Activated T-helper 17 cell treated with anti-CD3 and anti-CD28 coated beads, Interleukin-2, amount 50 U/mL, for 72 hours (primary cell): ENCODE measurements around the gene SMIM9. TPM values are rescaled to one million over a fixed set of nuclear protein-coding genes. Genes with fewer than 3 reads are reported as not detected.
"Not testable (repeated sequence)": the region's sequence is repeated elsewhere in the genome, so short reads cannot be mapped to it uniquely, and the experiment has no call there.

Experiments
- ATAC-seq: fragments of 150-1000 bp; cut with Tn5 transposase; replicated peaks from 2 replicates; pipeline ENCODE4 v1.10.0; 2021; ENCODE audit warnings: mild to moderate bottlenecking, moderate library complexity
- H3K27ac Mint-ChIP-seq: one replicate; pipeline ENCODE4 v1.8.0; 2022; ENCODE audit warnings: mixed read lengths
- H3K27me3 Mint-ChIP-seq: one replicate; pipeline ENCODE4 v1.8.0; 2022; ENCODE audit warnings: mixed read lengths
- H3K36me3 Mint-ChIP-seq: one replicate; pipeline ENCODE4 v1.8.0; 2022; ENCODE audit warnings: low read depth, mild to moderate bottlenecking, mixed read lengths
- H3K4me1 Mint-ChIP-seq: one replicate; pipeline ENCODE4 v1.8.0; 2022; ENCODE audit warnings: mixed read lengths
- H3K4me3 Mint-ChIP-seq: one replicate; pipeline ENCODE4 v1.8.0; 2022; ENCODE audit warnings: mild to moderate bottlenecking, mixed read lengths
- H3K9me3 Mint-ChIP-seq: one replicate; pipeline ENCODE4 v1.8.0; 2022; ENCODE audit warnings: mixed read lengths
- total RNA-seq, 2 donors: library from RNA; stranded (reverse); gene quantifications; one replicate each; pipeline ENCODE4 v1.2.3, GENCODE V29; 2022

SMIM9 gene
- not detected for total RNA-seq

DNA sequence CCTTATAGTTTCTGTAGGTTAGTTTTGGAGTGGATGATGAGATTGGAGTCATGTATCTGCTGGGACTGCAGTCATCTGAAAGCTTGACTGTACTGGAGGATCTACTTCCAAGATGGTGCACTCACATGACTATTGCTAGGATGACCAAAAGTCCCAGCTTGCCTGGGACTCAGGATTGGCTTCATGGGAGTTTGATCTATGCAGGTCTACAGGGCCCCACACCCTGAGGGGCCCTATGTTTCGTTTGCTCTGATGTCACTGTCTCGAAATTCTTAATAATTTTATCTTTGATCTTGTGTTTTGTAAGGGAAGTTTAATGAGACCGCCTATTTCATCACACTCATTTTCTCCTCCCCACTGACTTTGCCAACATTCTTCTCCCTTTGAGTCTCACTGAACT is at the start of gene SMIM9:
SMIM9 (minus strand) TSS at position 101 of the 400 bp plus-strand sequence. CDS start 3,806 bp downstream, outside the sequence.
- Mint-ChIP-seq H3K36me3 (no peaks in the 10 kb centered on the region), H3K4me3 (no peak within 1 kb of the TSS), H3K27me3 (no peaks in the 10 kb centered on the region), H3K4me1 (peaks cover 4% of the 10 kb centered on the region), H3K27ac (no peak within 1 kb of the TSS), H3K9me3 (no peaks in the 10 kb centered on the region)
- no peak for ATAC-seq

DNA sequence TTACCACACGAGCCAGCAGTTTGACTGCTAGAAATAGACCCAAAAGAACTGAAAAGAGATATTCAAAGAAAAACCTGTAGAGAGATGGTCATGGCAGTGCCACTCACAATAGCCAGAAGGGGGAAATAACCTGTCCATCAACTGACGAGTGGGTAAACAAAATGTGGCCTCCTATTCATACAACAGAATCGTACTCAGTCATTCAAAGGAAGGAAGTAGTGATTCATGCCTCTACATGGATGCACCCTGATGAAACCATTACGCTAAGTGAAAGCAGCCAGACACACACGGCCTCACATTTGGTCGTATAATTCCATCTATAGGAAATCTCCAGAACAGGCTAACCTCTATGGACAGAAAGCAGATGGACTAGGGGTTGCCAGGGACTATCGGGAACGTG is 49.6 kb upstream of the SMIM9 start:
- H3K27me3 Mint-ChIP-seq, H3K4me3 Mint-ChIP-seq, H3K36me3 Mint-ChIP-seq, H3K4me1 Mint-ChIP-seq, H3K27ac Mint-ChIP-seq, H3K9me3 Mint-ChIP-seq: not testable (repeated sequence)
- ATAC-seq, result peak; percentile 77

GRCh38 chrX:154873329-154873728 is 38.9 kb upstream of the SMIM9 start:
- Mint-ChIP-seq H3K36me3 (no peaks in the 10 kb centered on the region), H3K4me3 (no peak overlapping the region), H3K4me1 (no peaks in the 10 kb centered on the region), H3K9me3 (peaks cover 3% of the 10 kb centered on the region), H3K27ac (no peak overlapping the region), H3K27me3 (no peaks in the 10 kb centered on the region)
- no peak for ATAC-seq

- H3K27ac Mint-ChIP-seq, H3K4me1 Mint-ChIP-seq, H3K9me3 Mint-ChIP-seq, H3K36me3 Mint-ChIP-seq, H3K4me3 Mint-ChIP-seq, H3K27me3 Mint-ChIP-seq, ATAC-seq: not testable (repeated sequence)
These were observed 34.1 kb upstream of the SMIM9 start for GRCh38 chrX:154868522-154868921.

GRCh38 chrX:154855256-154855655 is 20.8 kb upstream of the SMIM9 start:
- no peak for ATAC-seq
- Mint-ChIP-seq H3K4me1 (no peaks in the 10 kb centered on the region), H3K4me3 (no peak overlapping the region), H3K36me3 (peaks cover 25% of the 10 kb centered on the region), H3K9me3 (no peaks in the 10 kb centered on the region), H3K27me3 (no peaks in the 10 kb centered on the region), H3K27ac (no peak overlapping the region)

DNA sequence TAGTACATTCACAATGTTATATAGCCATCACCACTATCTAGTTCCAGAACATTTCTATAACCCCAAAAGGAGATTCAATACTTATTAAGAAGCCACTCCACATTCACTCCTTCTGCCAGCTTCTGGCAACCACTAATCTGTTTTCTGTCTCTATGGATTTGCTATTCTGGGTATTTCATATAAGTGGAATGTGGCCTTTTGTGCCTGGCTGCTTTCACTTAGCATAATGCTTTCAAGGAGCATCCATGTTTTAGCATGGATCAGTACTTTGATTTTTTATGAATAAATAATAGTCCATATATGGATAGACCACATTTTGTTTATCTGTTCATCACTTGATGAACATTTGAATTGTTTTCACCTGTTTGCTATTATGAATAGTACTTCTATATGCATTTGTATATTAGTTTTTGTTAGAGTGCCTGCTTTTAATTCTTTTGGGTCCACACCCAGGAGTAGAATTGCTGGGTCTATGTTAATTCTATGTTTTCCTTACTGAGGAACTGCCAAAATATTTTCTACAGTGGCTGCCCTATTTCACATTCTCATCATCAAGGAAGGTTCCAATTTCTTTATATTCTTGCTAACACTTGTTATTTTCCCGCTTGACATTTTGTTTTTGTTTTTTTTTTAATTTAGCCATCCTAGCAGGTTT is 16.6 kb upstream of the SMIM9 start:
- H3K9me3 Mint-ChIP-seq, result no peaks in the 10 kb centered on the region
- no peaks in the 10 kb centered on the region for H3K27me3 Mint-ChIP-seq
- no peak overlapping the region for H3K4me3 Mint-ChIP-seq
- no peak for ATAC-seq
- H3K27ac Mint-ChIP-seq, result no peak overlapping the region
- no peaks in the 10 kb centered on the region for H3K4me1 Mint-ChIP-seq
- peaks cover 8% of the 10 kb centered on the region for H3K36me3 Mint-ChIP-seq

DNA sequence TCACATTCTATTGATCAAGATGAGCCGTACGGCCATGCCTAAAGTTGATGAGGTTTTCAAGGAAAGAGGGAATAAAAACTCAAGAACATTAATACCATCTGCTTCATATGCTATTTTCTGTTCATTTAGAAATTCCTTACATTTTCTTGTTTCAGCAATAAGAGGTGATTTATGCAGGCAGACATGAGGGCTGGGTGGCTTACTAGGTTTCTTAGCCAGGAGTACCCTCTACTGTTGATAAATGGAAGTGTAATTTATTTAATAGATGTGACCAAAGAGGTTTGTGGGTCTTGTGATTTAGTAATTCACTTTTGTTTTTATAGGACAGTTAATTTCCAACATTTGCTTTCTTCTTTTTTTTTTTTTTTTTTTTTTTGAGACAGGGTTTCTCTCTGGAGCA is 6.4 kb upstream of the SMIM9 start:
- ATAC-seq, result peak; percentile 42
- Mint-ChIP-seq H3K4me3 (no peak overlapping the region), H3K27ac (no peak overlapping the region), H3K36me3 (no peaks in the 10 kb centered on the region), H3K4me1 (no peaks in the 10 kb centered on the region), H3K27me3 (no peaks in the 10 kb centered on the region), H3K9me3 (no peaks in the 10 kb centered on the region)

- Mint-ChIP-seq H3K27ac (no peak overlapping the region), H3K4me3 (no peak overlapping the region), H3K4me1 (no peaks in the 10 kb centered on the region), H3K36me3 (no peaks in the 10 kb centered on the region), H3K27me3 (no peaks in the 10 kb centered on the region), H3K9me3 (no peaks in the 10 kb centered on the region)
- no peak for ATAC-seq
These were observed 1.7 kb upstream of the SMIM9 start for GRCh38 chrX:154836163-154836562.

GRCh38 chrX:154833746-154834274 is 652 bp downstream of the SMIM9 start:
- no peaks in the 10 kb centered on the region for H3K9me3 Mint-ChIP-seq
- ATAC-seq, result no peak
- no peak overlapping the region for H3K27ac Mint-ChIP-seq
- no peak overlapping the region for H3K4me3 Mint-ChIP-seq
- peaks cover 4% of the 10 kb centered on the region for H3K4me1 Mint-ChIP-seq
- no peaks in the 10 kb centered on the region for H3K27me3 Mint-ChIP-seq
- no peaks in the 10 kb centered on the region for H3K36me3 Mint-ChIP-seq

DNA sequence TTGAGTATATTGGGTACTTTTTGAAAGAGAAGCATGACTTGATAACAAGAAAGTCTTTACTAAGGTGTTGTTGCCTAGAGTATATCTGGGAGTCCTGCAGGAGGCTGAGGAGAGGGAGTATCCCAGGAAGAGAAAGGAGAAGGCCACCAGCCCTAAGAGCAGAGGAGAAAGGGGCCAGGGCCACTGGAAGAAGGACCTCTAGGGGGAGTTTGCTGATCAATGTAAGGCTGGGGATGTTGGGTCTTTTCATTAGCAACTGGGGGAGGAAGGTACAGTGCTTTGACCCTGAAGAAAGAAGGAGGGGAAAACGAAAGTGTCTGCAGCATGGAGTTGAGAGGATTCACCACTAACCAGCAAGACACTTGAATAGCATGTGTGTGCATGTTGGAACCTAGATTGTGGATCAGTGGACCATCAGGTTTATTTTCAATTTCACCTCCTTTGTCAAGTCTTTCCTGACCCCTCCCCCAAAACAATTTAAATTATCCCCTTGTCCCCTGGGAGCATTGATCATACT is 4.5 kb downstream of the SMIM9 start:
- ATAC-seq, result no peak
- Mint-ChIP-seq H3K4me1 (peaks cover 4% of the 10 kb centered on the region), H3K27ac (peak overlapping the region; percentile 73), H3K9me3 (no peaks in the 10 kb centered on the region), H3K27me3 (no peaks in the 10 kb centered on the region), H3K4me3 (no peak overlapping the region), H3K36me3 (no peaks in the 10 kb centered on the region)

DNA sequence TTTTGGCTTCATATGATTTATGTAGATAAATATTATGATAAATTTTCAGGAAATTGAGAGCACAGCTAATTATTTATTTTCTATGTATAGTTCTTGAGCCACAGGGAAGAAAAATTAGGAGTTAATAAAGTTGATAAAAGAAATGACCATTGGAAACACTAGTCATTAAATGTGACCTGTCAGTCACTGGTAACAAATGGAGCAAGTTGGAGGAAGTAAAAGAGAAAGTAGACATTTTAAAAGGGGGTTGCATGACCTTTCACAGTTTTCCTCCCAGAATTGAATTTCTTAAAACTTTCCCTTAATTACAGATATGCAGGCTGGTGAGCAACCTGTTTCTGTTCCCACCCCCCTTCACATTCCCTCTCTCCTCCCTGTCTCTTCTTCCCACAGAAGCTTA is 5.3 kb downstream of the SMIM9 start:
- Mint-ChIP-seq H3K36me3 (no peaks in the 10 kb centered on the region), H3K4me3 (no peak overlapping the region), H3K27me3 (no peaks in the 10 kb centered on the region), H3K27ac (peak overlapping the region; percentile 73), H3K9me3 (no peaks in the 10 kb centered on the region), H3K4me1 (peaks cover 4% of the 10 kb centered on the region)
- no peak for ATAC-seq

DNA sequence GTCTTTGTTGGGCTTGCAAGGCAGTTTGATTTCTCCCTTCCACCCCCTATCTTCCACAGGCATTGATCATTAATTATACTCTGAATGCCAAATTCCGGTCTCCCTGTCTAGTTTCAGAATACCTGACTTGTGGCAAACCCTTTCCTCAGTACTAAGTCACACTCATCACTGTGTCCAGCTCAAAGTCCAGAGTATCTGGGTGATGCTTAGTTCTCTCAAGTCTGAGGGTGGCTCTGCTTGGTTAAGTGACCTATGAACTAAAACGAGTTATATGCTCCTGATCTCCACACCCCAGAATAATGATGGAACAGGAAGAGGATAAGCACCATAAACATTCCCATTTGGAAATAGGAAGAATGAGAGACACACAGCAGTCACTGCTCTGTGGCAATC is 6.5 kb downstream of the SMIM9 start:
- ATAC-seq, result no peak
- Mint-ChIP-seq H3K36me3 (no peaks in the 10 kb centered on the region), H3K27ac (peak overlapping the region; percentile 80), H3K9me3 (no peaks in the 10 kb centered on the region), H3K4me3 (peak overlapping the region; percentile 63), H3K27me3 (no peaks in the 10 kb centered on the region), H3K4me1 (peaks cover 4% of the 10 kb centered on the region)

- H3K4me3 Mint-ChIP-seq, result peak overlapping the region; percentile 63
- no peaks in the 10 kb centered on the region for H3K9me3 Mint-ChIP-seq
- H3K27me3 Mint-ChIP-seq, result no peaks in the 10 kb centered on the region
- H3K27ac Mint-ChIP-seq, result peak overlapping the region; percentile 80
- no peaks in the 10 kb centered on the region for H3K36me3 Mint-ChIP-seq
- H3K4me1 Mint-ChIP-seq, result peaks cover 4% of the 10 kb centered on the region
- peak; percentile 88 for ATAC-seq
These were observed 7.1 kb downstream of the SMIM9 start for GRCh38 chrX:154827194-154828015.

DNA sequence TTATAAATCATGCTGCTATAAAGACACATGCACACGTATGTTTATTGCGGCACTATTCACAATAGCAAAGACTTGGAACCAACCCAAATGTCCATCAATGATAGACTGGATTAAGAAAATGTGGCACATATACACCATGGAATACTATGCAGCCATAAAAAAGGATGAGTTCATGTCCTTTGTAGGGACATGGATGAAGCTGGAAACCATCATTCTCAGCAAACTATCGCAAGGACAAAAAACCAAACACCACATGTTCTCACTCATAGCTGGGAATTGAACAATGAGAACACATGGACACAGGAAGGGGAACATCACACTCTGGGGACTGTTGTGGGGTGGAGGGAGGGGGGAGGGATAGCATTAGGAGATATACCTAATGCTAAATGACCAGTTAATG is 8.9 kb downstream of the SMIM9 start:
- H3K27me3 Mint-ChIP-seq, H3K9me3 Mint-ChIP-seq, H3K36me3 Mint-ChIP-seq, H3K4me3 Mint-ChIP-seq, H3K27ac Mint-ChIP-seq, ATAC-seq, H3K4me1 Mint-ChIP-seq: not testable (repeated sequence)

GRCh38 chrX:154824638-154825037 is 9.8 kb downstream of the SMIM9 start:
- Mint-ChIP-seq H3K4me1 (peaks cover under 1% of the 10 kb centered on the region), H3K27me3 (no peaks in the 10 kb centered on the region), H3K9me3 (no peaks in the 10 kb centered on the region), H3K36me3 (no peaks in the 10 kb centered on the region), H3K4me3 (no peak overlapping the region), H3K27ac (no peak overlapping the region)
- ATAC-seq, result no peak
